GM12875 (cell line): ENCODE results near the gene SPP1.

Source experiments
- H3K4me3 ChIP-seq: one replicate; pipeline ENCODE4 v1.5.1; 2011; ENCODE audit warnings: low read depth, low read length, control low read depth
- CTCF ChIP-seq: IDR thresholded peaks from 2 replicates; pipeline ENCODE4 v1.5.1; 2011; ENCODE audit warnings: low read depth, mild to moderate bottlenecking, control low read depth, inconsistent platforms, low read length, moderate library complexity, borderline replicate concordance; ENCODE audit not compliant: insufficient read depth

The SPP1 gene

GRCh38 chr4:87979810-87980209, 4.3 kb downstream of the SPP1 start:
- no peak for TF ChIP-seq CTCF
- H3K4me3 ChIP-seq = no peak overlapping the region

GRCh38 chr4:87981486-87981885, 6.0 kb downstream of the SPP1 start:
- no peak for TF ChIP-seq CTCF
- H3K4me3 ChIP-seq = no peak overlapping the region

- TF ChIP-seq CTCF = no peak
- no peak overlapping the region for H3K4me3 ChIP-seq
Measured at GRCh38 chr4:87982036-87982435, 6.5 kb downstream of the SPP1 start.

- H3K4me3 ChIP-seq = no peak overlapping the region
- TF ChIP-seq CTCF = no peak
Measured at GRCh38 chr4:87982446-87983010, 7.0 kb downstream of the SPP1 start.

- TF ChIP-seq CTCF = no peak
Measured at GRCh38 chr4:87983996-87984395, 8.5 kb downstream of the SPP1 start.

GRCh38 chr4:87985097-87985886, 9.8 kb downstream of the SPP1 start:
- H3K4me3 ChIP-seq = no peak overlapping the region
- peak; percentile 62 for TF ChIP-seq CTCF

More at GRCh38 chr4:87983996-87984395, 8.5 kb downstream of the SPP1 start:
- no peak overlapping the region for H3K4me3 ChIP-seq

GRCh38 chr4:87985887-87986200, 10.3 kb downstream of the SPP1 start:
- no peak overlapping the region for H3K4me3 ChIP-seq
- no peak for TF ChIP-seq CTCF
